Epithelial cell of esophagus (primary cell): ENCODE measurements around the gene NEK5.

ENCODE experiments used
- DNase-seq: peaks from one replicate; pipeline ENCODE4 v3.0.0; 2010; ENCODE audit warnings: low read depth
- H3K4me3 ChIP-seq: 2 replicates; pipeline ENCODE4 v1.5.1; 2011; ENCODE audit warnings: mild to moderate bottlenecking, low read length, control low read depth
- TF ChIP-seq, protein P1 (sequence below): IDR thresholded peaks from 2 replicates; pipeline ENCODE4 v1.5.1; 2011; ENCODE audit warnings: low read depth, mild to moderate bottlenecking, low read length, control low read depth, inconsistent platforms; ENCODE audit not compliant: insufficient read depth; ENCODE audit errors: missing control alignments

Gene NEK5

DNA sequence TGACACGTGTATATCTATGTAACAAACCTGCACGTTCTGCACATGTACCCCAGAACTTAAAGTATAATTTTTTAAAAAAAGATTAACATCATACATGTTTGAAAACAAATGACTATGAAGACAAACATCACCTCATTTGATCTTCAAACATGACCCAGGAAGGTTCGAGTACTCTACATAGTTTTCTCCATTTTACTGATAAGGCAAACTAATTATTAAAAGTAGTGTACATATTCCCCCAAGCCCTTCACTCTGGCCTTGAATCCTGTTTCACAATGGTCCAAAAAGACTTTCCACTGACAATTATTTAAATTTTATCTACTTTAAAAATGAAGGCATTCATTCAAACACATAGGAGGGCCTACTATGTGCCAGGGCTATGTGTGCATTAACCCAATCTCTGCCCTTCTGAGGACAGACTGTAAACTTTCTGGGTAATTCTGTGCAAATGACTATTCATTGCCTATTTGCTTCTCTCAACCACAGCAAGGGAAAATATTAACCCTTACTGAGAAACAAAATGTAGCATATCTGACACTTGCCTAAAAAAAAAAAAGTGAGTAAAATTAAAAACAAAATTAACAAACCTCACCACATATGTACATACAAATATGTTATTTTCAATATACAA lies 139.8 kb downstream of the NEK5 start:
- DNase-seq = no peak
- no peak overlapping the region for H3K4me3 ChIP-seq
- TF ChIP-seq, protein P1, sequence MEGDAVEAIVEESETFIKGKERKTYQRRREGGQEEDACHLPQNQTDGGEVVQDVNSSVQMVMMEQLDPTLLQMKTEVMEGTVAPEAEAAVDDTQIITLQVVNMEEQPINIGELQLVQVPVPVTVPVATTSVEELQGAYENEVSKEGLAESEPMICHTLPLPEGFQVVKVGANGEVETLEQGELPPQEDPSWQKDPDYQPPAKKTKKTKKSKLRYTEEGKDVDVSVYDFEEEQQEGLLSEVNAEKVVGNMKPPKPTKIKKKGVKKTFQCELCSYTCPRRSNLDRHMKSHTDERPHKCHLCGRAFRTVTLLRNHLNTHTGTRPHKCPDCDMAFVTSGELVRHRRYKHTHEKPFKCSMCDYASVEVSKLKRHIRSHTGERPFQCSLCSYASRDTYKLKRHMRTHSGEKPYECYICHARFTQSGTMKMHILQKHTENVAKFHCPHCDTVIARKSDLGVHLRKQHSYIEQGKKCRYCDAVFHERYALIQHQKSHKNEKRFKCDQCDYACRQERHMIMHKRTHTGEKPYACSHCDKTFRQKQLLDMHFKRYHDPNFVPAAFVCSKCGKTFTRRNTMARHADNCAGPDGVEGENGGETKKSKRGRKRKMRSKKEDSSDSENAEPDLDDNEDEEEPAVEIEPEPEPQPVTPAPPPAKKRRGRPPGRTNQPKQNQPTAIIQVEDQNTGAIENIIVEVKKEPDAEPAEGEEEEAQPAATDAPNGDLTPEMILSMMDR = no peak
